NOMO-1 (cell line): Measurements from ENCODE around the gene SLITRK2.

Source experiments
- DNase-seq, 2 experiments: peaks; one replicate each; lab custom pipeline; 2025; ENCODE audit not compliant: unreplicated experiment in 2 of 2; lab: John Stamatoyannopoulos, UW

SLITRK2 gene, protein sequence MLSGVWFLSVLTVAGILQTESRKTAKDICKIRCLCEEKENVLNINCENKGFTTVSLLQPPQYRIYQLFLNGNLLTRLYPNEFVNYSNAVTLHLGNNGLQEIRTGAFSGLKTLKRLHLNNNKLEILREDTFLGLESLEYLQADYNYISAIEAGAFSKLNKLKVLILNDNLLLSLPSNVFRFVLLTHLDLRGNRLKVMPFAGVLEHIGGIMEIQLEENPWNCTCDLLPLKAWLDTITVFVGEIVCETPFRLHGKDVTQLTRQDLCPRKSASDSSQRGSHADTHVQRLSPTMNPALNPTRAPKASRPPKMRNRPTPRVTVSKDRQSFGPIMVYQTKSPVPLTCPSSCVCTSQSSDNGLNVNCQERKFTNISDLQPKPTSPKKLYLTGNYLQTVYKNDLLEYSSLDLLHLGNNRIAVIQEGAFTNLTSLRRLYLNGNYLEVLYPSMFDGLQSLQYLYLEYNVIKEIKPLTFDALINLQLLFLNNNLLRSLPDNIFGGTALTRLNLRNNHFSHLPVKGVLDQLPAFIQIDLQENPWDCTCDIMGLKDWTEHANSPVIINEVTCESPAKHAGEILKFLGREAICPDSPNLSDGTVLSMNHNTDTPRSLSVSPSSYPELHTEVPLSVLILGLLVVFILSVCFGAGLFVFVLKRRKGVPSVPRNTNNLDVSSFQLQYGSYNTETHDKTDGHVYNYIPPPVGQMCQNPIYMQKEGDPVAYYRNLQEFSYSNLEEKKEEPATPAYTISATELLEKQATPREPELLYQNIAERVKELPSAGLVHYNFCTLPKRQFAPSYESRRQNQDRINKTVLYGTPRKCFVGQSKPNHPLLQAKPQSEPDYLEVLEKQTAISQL

DNA sequence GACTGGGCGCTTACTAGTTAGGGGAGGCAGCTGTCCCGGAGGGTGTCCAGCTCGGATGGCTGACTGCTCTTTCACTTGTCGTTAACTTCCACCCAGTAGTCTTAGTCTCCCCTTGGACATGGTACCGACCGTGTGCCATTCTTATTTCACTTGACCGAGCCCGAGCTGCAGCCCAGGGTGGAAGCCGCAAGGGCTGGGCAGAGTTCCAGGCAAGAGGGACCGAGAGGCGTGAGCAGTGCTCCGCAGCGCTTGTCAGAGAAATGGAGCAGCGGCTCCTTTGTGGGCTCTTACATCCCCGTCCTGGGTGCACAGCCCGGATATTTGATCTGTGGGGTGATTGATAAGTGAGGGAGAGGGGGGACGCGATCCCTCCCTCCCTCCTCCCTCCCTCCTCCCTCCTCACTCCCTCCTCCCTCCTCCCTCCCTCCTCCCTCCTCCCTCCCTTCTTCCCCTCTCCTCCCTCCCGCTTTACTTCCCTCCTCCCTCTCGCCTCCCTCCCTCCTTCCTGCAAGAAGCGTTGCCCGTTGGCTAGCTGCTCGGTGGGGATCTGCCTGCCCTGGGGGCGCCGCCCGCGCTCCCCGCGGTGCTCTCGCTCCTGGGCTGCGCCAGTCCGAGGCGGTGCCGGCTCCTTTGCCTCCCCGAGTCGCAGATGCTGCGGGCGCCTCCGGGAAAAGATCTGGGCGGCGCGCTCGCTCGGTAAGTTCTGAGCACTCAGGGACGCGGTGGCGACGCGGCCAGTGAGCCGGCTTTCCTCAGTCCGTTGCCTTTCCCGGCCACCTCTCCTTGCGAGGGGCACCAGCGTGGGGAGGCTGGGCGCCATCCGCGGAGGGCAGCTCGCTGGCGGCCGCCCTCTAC lies at the start of gene SLITRK2:
SLITRK2 (plus strand) TSS at position 499 of the 855 bp plus-strand sequence. CDS start 4,597 bp downstream, outside the sequence.
- DNase-seq = no peak

DNA sequence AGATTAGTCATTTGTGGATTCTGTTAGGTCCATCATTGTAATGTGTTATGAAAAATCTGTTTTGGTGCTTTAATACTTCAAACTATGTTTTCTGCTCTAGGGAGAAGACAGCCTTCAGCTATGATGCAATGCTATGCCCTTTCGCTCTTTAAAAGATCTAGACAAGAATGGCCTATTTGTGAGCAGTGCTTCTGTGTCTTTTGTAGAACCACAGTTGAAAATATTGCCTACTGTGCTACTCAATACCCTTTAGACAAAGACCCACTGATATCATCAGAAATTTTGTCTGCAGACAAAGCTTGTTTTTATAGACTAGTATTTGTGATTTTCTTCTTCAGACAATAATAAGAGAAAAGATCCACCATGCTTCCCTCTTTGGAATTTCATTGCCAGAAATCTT lies 44.6 kb upstream of the SLITRK2 start:
- DNase-seq = no peak

DNA sequence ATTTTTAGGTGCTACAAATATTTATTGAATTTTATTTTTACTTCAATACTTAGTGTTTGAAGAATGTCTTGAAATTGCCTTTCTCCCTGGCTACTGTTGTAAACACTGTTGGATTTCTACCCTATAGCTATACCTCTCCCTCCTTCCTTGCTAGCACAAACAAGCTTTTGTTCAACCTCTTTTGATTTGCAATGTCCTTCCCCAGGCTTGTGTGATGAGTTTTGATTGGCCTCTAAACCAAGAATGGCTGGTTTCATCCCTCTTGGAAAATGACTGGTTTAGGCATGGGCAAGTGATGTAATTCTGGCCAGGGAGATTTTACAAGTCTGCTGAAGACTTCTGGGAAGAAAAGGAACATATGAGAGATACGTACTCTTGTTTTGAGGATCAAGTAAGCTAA lies 25.3 kb upstream of the SLITRK2 start:
- DNase-seq = no peak

DNA sequence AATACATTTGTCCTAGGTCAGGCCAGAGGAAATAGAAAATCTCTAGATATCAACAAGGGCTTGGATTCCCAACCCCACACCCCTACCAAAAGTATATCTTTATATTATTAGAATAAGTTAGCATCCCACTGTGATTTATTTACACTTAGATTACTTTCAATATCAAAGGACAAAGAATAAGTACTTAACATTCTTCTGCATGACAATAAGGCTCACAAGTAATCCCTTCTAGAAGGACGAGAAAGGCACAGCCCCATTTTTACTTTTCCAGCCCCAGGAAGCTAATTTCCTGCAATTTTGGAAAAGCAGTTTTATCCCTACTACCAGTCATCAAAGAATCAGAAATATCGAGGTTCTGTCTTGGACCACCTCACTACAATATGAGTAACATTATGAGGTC lies 14.1 kb upstream of the SLITRK2 start:
- no peak for DNase-seq

DNA sequence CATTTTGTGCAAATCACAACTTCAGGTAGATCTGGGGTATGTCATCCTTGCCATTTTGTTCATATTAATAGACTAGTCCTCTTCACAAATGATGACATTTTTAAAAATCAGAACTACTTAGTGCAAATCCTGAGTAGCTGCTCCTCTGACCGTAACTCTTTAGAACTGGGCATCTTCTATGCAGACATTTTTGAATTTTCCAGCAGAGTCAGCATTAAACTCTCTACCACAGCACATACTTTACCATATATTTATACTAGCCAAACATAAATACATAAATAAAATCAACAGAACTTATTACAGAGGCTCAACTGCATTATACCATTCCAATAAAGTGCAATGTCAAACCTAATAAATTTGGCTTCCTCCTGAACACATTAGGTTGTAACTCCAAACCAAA lies 4.5 kb upstream of the SLITRK2 start:
- no peak for DNase-seq

DNA sequence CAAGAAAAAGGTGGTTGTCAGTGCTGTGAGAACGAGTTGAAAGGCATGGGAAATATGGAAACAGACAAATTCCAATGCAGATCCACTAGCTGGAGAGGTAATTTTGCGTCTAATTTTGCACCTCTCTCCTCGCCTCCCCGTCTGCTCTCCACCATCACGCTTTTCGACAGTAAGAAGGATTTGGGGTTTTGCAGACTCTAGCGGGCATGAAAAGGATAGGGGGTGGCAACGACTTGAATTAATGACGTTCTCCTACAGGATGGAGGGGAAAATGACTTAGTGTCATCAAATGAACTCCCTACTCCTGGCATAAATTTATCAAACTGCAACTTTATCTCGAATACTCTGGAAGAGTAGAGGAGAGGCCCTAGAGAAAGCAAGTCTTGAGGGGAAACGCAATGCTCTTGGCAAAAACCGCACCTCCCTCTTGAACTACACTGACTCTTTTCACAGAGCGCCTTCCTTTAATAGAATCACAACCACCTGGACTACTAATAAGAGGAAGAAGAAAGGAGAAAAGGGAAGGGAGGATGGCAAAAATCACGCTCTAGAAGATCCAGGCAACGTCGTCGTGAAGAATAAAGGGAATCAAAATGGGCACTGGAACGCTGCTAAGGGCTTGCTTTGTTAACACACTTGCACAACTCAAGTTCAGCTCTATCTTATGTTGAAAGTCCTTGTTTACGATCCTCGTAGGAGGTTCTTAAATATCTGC lies 871 bp upstream of the SLITRK2 start:
- DNase-seq = no peak

DNA sequence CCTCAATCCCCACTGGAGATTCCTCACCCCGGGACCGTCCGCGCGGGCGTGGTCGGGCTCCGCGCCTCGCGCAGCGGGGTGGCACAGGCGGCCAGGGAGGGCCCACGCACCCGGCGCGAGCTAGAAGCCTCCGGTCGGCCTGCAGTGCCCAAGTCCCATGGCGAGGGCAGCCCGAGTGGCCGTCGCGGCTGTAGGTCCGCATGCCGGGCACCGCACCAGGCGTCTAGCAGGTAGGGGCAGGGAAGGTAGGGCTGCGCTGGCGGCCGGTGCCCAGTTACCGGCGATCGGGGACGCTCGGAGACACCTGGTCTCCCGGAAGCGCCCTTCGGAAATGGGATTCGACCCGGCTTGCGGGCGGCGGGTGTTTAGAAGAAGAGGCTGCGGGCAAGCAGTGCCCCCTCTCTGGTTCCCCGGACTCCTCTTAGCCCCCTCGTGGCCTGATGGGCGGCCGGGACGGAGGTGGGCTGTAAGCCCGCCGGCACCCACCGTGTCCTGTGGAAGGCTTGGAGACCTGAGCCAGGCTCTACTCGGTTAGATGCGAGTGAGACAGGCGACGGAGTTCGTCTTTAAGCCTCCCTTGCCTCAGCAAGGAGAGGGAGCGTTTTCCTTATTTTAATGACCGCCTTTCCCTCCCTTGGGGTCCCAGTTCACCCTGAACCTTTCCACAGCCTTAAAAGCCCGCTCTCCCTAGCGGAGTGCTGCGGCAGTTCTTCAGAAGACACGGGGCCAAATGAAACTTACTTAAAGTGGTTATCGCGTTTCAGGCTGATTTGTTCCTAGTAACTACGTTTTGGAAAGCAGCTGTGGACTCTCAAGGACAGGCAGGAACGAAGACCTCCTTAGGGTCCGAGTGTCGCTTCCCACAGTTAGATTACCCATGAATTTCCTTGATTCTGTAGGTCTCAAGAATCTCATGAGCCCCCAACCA lies 821 bp downstream of the SLITRK2 start:
- no peak for DNase-seq

DNA sequence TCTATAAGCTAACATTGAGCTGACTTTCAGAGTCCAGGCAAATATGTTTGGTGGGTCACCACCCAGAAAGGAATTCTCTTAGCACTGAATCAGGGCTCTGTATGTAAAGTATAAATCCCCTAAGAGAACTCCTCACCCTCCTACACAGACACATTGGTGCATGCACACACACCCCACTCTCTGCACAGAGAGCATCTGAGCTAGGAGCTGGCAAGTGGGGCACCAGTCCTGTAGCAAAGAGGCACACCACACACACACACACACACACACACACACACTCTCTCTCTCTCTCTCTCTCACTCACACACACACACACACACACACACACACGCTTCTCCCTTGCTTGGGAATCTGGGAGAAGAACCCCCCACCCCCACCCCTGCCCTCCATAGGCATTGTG lies 3.2 kb downstream of the SLITRK2 start:
- no peak for DNase-seq

DNA sequence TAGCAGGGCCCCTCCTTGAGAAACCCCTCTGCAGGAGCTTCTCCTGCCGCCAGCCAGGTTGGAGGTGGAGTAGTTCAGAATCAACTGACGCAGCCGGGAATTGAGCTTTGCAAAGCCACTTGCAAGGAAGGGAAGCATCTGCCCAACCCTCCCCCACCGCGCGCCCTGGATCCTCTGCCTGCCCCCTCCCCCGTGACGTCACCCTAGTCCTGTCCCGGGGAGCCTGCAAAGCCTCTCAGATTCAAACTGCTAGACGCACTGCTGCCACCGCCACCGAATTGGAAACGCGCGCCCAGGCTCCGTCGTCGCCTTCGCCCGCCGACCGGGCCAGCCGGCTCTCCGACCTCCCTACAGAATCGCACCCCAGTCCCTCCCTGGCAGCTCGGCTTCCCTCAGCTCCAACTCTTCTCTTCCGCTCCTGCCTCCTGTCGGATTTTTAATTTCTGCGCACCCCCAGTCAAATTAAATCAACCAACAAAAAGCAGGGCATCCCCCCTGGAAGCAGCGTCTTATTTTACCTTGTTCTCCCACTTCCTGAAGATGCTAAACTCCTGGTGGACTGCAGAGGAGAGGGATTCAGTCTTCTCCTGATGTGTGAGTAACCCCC lies 3.8 kb downstream of the SLITRK2 start:
- DNase-seq = no peak

DNA sequence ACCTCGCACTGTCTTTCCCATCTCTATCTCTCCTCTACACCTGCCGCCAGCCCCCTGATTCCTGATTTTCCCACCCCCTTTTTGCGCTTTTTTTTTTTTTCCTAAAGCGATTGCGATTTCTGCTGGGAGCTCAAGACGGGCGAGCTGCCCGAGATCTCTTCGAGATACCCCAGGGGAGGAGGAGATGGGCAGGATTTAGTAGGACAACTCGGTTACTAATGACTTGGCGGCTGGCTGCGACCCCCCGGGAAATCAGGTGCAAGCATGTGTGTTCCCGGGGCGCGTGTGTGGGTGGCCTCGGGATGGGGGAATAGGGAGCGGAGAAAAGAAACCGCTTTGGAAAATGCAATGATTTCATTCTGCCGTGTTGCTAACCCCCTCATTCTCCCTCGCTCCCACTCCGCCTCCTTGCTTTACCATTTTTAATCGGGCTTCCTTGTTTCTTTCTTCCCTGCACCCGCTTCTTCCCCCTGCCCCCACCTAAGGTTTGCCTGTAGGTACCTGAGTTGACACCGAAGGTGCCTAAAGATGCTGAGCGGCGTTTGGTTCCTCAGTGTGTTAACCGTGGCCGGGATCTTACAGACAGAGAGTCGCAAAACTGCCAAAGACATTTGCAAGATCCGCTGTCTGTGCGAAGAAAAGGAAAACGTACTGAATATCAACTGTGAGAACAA lies 4.4 kb downstream of the SLITRK2 start:
- DNase-seq = no peak

DNA sequence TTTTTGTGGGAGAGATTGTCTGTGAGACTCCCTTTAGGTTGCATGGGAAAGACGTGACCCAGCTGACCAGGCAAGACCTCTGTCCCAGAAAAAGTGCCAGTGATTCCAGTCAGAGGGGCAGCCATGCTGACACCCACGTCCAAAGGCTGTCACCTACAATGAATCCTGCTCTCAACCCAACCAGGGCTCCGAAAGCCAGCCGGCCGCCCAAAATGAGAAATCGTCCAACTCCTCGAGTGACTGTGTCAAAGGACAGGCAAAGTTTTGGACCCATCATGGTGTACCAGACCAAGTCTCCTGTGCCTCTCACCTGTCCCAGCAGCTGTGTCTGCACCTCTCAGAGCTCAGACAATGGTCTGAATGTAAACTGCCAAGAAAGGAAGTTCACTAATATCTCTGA lies 5.5 kb downstream of the SLITRK2 start:
- no peak for DNase-seq

DNA sequence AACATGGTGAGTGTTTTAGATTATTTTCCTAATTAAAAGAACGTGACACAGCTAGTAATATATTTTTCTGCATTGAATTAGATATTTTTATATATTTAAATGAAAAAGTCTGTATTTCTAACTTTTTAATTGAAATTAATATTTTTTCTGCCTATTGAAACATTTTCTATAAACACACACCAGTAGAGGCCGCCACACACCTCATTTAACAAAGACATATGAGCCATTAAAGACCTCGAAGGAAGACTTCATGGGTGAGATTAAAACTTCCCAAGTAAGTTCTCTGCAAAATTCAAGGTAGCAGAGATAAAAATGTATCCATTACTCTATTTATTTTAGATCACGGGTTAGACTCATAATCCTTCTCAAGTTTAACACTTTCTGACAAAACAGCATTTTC lies 8.3 kb downstream of the SLITRK2 start:
- DNase-seq = no peak

DNA sequence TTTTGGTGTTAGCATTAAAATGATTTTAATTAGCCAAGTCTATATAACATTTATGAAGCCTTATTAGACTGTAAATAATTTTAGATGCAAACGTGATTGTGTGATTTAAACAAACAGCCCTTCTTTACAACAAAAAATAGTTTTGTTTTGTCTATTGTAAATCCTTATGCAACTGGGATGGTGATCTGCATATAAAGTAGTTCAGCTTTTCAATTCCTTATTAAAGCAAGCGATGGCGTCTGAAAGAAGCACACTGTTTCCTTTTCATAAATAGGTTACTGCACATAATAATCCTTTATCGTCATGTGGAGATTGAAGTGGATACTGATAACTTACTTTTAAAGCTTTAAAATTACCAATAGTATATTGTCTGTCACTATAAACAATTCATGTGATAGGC lies 8.8 kb downstream of the SLITRK2 start:
- DNase-seq = no peak

DNA sequence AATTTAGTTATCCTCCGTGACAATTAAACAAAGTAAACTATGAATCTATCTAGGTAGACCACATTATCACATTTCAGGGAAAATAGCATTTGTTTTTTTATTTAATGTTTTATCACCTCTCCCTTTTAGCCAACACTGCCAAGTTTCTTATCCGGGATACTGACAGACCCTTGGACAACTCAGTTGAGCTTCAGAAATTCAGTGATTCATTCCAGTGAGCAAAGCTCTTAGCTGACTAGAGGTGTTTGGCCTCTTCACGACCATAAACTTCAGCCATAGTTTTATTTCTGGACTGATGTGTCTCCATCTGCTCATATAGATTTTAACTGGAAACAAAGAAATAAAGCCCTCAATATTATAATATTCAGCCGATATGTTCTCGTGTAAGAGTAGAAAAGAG lies 15.2 kb downstream of the SLITRK2 start:
- DNase-seq = no peak

DNA sequence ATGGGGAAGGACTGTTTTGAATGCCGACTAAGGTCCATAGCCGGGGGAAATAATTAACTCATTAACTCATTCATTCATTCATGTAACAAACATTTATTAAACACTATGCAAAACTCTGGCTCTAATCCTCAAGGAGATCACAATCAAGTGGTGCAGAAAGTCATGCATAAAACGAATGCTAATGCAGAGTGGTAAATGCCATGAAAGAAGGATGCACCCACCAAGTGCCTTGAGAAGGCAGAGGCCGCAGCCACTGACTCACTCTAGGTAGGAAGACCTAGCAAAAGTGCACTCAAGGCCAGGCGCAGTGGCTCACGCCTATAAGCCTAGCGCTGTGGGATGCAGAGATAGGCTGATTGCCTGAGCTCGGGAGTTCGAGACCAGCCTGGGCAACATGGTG lies 22.9 kb downstream of the SLITRK2 start:
- DNase-seq = no peak

DNA sequence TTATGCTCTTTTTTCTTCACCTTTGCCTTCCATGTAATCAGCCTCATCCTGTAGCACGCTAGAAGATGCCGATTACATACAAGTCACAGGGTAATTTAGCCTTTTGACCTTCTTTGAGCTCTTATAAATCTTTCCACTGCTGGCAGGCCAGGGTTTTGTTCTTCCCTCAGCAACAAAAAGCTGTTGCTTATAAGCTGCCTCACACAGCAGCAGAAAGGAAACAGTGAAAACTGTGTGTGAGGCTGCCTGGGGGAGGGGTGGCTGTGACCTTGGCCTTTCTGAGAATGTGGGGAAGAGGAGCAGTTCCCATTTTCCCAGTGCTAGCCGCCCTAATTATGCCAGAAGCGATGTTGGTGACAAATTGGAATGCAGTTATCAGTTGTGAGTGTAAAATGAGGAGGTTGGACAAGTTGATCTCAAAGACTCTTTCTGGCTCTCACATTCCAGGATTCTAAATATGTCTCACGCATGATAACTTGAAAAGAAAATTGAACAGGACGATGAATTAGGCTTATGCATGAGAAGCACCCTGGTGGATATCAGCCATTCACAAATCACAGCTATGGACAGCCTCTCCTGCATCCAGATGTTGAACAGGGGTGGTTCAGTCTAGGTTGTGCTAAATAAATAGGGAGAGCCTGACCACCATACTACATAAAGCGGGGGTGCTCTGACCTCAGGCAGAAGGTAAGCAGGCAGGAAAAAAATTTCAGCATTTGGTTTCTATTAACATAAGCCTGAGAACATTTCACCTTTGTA lies 25.7 kb downstream of the SLITRK2 start:
- DNase-seq = no peak

DNA sequence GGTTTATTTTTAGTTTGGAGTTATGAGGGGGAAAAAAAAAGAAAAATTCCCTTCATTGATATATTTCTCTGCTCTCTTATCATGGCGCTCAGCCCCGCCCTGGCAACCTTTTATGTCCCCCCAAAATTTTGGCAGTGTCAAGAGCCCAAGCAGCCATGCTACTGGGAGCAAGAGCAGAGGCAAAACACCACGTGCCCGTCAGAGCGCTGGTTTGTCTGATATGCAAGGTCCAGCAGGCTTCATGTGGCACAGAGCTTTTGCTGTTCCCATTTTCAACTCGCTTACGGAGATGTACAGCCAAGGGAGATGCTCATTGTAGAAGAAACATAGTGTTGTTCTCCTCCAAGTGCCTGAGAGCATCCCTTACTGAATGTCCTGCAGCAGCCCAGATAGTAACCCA lies 27.3 kb downstream of the SLITRK2 start:
- DNase-seq = no peak

DNA sequence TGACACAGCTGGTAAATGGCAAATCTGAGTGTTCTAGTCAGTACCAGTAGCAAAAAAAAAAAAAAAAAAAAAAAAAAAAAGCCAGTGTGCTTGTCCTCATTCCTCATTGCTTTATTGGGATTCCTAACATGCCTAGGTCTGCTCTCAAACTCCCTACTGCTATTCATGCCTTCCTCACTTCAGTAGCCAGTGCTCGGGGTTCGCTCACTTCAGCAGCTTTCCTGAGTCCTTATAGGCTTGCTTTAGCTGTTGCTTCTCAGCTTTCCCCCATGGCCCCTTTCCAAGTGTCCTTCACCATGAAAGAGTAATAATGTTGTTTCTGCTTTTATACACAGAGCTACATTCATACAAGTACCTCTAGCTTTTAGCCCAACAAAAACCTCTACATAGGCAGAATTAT lies 30.8 kb downstream of the SLITRK2 start:
- no peak for DNase-seq
